Body of pancreas (tissue), 4 donors: Measurements from ENCODE around the gene SPTBN1.

Experiments used
- POLR2A ChIP-seq, 3 donors: fragments of 450-650 bp; IDR thresholded peaks; one replicate each; pipeline ENCODE4 v1.6.1; 2016; ENCODE audit warnings: antibody characterized with exemption in 3 of 3, mild to moderate bottlenecking in 2 of 3
- TF ChIP-seq, protein P1 (sequence below), 7 experiments: fragments of 450-650 bp in 4 of 7; fragments of 200-600 bp in 3 of 7; sonication (generic) in 3 of 7; IDR thresholded peaks; one replicate each; pipeline ENCODE4 v1.5.1; 2016 to 2019; ENCODE audit warnings: antibody characterized with exemption in 7 of 7

DNA sequence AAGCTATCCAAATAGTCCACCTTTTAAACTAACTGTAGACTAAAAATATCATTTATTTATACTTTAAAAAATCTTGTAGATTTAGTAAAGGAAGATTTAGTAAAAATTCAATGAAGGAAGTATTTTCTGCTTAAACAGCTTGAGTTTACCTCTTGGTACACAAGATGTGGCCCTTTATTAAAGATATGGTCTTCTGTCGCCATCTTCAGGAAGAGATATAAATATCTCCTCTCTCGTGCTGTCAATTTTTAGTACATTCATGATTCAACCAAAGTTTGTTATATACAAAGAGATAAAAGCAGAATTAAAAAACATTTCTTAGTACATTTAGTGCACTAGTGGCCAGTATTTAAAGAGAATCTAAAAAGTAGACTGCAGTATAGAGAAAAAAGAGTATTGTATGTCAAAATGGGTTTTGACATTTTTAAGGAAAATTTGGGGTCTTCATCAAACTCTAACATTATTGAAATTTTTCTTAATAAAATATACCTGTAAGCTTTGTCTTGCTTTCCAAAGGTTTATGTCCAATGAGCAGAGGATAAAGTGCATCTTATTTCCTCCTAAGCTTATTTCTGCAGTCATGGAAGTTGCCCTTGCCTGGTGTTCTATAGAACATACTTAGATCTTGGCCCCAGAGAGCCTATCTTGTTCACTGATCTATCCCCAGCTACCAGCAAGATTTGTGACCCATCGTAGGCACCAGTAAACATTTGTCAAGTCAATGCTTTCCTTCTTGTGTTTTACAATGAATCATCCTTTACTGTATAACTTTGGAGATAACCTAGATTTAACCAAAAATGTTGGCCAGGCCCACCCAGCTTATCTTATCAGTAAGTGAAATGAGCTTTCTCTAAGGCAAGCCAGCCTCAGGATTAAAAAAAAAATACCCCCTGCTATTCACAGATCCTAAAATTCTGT, 248.8 kb downstream of the SPTBN1 start:
- no peak for TF ChIP-seq POLR2A (IDR thresholded peaks at IDR 0.05)
- TF ChIP-seq, protein P1, sequence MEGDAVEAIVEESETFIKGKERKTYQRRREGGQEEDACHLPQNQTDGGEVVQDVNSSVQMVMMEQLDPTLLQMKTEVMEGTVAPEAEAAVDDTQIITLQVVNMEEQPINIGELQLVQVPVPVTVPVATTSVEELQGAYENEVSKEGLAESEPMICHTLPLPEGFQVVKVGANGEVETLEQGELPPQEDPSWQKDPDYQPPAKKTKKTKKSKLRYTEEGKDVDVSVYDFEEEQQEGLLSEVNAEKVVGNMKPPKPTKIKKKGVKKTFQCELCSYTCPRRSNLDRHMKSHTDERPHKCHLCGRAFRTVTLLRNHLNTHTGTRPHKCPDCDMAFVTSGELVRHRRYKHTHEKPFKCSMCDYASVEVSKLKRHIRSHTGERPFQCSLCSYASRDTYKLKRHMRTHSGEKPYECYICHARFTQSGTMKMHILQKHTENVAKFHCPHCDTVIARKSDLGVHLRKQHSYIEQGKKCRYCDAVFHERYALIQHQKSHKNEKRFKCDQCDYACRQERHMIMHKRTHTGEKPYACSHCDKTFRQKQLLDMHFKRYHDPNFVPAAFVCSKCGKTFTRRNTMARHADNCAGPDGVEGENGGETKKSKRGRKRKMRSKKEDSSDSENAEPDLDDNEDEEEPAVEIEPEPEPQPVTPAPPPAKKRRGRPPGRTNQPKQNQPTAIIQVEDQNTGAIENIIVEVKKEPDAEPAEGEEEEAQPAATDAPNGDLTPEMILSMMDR (IDR thresholded peaks at IDR 0.05), result peak; percentile 19 to 87 (median 72)
